ENCODE measurements around the gene SPANXN2.
"Not testable (repeated sequence)": the region's sequence is repeated elsewhere in the genome, so short reads cannot be mapped to it uniquely, and the experiment has no call there.

SPANXN2 gene, protein sequence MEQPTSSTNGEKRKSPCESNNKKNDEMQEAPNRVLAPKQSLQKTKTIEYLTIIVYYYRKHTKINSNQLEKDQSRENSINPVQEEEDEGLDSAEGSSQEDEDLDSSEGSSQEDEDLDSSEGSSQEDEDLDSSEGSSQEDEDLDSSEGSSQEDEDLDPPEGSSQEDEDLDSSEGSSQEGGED

DNA sequence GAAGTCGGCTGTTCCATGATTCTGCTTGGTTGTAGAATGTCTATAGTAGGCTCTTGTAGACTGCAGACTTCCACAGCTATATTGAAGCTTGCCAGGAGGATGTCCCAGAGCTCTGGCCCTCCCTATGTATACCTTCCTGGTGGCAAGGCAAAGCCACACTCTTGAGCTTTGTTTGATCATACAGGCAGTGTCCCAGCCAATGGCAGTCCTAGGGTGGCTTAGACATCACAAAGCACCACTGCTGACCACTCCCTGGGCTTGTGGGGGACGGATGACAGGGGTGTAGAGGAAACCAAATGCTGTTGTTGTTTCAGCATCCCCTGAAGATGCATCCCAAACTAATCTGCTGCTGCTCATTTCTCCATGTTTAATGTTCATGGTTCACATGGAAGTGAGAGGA, at the start of gene SPANXN2:
Gene SPANXN2 (minus strand): TSS at position 101 of the 400 bp plus-strand sequence. CDS start 84 bp downstream, at position 17.
- H3K4me3 ChIP-seq; DNase-seq (ENCODE audit: low spot score); H3K27ac ChIP-seq: not testable (repeated sequence)

DNA sequence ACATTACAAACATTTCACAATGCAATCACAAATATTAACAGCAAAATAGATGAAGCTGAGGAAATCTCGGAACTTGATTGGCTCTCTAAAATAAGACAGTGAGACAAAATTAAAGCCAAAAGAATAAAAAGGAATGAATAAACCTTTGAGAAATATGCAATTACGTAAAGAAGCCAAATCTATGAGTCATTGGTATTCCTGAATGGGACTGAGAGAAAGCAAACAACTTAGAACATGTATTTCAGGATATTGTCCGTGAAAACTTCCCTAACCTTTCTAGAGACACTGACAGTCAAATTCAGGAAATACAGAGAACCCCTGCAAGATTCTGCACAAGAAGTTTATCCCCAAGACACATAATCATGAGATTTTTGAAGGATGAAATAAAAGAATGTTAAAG, 48.4 kb upstream of the SPANXN2 start:
- H3K27ac ChIP-seq = no peak overlapping the region
- no peak for DNase-seq (ENCODE audit: low spot score)
- no peak overlapping the region for H3K4me3 ChIP-seq
- TF ChIP-seq, protein P1, sequence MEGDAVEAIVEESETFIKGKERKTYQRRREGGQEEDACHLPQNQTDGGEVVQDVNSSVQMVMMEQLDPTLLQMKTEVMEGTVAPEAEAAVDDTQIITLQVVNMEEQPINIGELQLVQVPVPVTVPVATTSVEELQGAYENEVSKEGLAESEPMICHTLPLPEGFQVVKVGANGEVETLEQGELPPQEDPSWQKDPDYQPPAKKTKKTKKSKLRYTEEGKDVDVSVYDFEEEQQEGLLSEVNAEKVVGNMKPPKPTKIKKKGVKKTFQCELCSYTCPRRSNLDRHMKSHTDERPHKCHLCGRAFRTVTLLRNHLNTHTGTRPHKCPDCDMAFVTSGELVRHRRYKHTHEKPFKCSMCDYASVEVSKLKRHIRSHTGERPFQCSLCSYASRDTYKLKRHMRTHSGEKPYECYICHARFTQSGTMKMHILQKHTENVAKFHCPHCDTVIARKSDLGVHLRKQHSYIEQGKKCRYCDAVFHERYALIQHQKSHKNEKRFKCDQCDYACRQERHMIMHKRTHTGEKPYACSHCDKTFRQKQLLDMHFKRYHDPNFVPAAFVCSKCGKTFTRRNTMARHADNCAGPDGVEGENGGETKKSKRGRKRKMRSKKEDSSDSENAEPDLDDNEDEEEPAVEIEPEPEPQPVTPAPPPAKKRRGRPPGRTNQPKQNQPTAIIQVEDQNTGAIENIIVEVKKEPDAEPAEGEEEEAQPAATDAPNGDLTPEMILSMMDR (IDR thresholded peaks at IDR 0.05) = no peak

DNA sequence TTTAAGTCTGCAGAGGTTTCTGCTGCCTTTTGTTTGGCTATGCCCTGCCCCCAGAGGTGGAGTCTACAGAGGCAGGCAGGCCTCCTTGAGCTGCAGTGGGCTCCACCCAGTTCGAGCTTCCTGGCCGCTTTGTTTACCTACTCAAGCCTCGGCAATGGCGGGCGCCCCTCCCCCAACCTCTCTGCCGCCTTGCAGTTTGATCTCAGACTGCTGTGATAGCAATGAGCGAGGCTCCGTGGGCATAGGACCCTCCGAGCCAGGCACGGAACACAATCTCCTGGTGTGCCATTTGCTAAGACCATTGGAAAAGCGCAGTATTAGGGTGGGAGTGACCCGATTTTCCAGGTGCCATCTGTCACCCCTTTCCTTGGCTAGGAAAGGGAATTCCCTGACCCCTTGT, 47.2 kb upstream of the SPANXN2 start:
- not testable (repeated sequence) for DNase-seq (ENCODE audit: low spot score); H3K27ac ChIP-seq; H3K4me3 ChIP-seq

DNA sequence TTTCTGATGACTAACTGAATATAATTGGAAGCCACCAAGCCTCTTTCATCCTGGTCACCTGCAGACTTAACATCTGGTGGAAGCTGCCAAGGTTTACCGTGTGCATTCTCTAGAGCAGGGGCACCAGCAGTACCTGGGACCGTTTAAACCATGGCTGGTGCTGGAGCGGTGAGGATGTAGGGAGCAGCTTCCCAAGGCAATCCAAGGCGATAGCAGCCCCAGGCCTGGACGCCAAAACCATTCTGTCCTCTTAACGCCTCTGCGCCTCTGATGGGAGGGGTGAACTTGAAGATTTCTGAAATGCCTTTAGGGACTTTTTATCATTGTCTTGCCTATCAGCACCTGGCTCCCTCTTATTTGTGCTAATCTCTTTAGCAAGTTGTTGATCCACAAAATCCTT, 37.3 kb upstream of the SPANXN2 start:
- Histone ChIP-seq H3K4me3 (no peak overlapping the region), H3K27ac (no peak overlapping the region)
- TF ChIP-seq, protein P1 (IDR thresholded peaks at IDR 0.05) = no peak
- DNase-seq (ENCODE audit: low spot score) = no peak

DNA sequence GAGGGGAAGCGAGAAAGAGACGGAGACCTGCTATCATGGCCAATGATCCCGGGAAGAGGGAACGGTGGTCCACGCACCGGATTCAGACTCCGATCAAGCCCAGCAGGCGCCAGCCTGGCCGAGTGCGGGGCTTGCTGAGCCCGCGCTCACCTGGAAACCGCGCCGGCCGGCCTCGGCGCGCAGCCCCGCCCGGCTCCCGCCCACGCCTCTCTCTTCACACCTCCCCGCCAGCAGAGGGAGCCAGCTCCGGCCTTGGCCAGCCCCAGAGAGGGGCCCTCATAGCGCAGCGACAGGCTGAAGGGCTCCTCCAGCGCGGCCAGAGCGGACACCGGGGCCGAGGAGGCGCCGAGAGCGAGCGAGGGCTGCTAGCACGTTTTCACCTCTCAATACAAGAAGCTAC, 36.8 kb upstream of the SPANXN2 start:
- Histone ChIP-seq H3K4me3 (no peak overlapping the region), H3K27ac (no peak overlapping the region)
- no peak for DNase-seq (ENCODE audit: low spot score)
- TF ChIP-seq, protein P1 (IDR thresholded peaks at IDR 0.05) = no peak

DNA sequence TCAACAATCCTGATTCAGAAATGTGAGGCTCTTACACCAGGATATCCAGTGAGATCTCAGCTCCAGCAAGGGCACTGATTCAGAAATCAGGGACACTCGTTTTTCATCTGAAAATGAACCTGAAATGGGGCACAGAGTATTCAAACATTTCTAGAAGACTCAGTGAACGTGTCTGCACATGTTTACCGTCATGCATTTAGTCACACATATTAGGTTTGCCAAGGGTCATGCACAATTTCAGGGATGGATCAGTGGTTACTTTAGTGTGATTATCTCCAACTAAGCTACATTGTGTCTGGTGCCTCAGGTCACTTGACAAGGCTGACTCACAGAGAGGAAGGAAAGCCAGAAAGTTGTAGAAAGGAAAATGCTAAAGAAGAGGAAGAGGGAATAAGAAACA, 33.6 kb upstream of the SPANXN2 start:
- TF ChIP-seq, protein P1 (IDR thresholded peaks at IDR 0.05) = no peak
- DNase-seq (ENCODE audit: low spot score) = no peak
- H3K4me3 ChIP-seq = no peak overlapping the region
- H3K27ac ChIP-seq = no peak overlapping the region

DNA sequence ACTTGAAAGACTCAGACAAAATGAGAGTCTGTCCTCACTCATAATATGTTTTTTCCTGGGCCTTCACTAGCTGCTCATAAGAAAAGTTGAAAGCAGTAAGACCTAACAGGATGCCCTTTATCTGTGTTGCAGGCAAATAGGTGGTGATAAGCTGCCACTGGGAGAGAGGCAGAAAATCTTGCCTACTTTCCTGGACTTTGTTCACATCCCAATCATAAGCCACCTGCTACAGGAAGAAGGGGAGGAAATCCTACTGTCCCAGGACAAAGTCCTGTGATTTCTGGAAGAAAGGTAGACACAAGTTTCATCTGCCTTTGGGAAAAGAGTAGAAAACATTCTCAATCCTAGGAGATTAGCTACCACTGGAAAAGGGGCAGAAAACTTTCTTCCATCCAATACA, 13.3 kb upstream of the SPANXN2 start:
- H3K27ac ChIP-seq = no peak overlapping the region
- DNase-seq (ENCODE audit: low spot score) = no peak
- TF ChIP-seq, protein P1 (IDR thresholded peaks at IDR 0.05) = no peak
- H3K4me3 ChIP-seq = no peak overlapping the region

DNA sequence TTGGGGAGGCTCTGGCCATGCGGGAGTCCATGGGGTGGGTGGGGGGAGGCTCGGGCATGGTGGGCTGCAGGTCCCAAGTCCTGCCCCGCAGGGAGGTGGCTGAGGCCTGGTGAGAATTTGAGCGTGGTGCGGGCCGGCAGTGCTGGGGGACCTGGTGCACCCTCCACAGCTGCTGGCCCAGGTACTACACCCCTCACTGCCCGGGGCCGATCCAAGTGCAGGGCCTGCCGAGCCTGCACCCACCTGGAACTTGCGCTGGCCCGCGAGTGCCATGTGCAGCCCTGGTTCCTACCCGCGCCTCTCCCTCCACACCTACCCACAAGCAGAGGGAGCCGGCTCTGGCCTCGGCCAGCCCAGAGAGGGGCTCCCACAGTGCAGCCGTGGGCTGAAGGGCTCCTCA, 5.7 kb upstream of the SPANXN2 start:
- Histone ChIP-seq H3K27ac (no peak overlapping the region), H3K4me3 (no peak overlapping the region)
- no peak for DNase-seq (ENCODE audit: low spot score)
- TF ChIP-seq, protein P1 (IDR thresholded peaks at IDR 0.05) = no peak
